ENCODE data around the gene LRPPRC.

- TF ChIP-seq POLR2A (conservative IDR thresholded peaks at IDR 0.05): no peak
- TF ChIP-seq YY1 (IDR thresholded peaks at IDR 0.05; ENCODE audit: borderline replicate concordance in 1 of 3, control insufficient read depth in 1 of 3, extremely low read depth in 1 of 3, insufficient read depth in 3 of 3, insufficient read length in 1 of 3, insufficient replicate concordance in 2 of 3, low read depth in 1 of 3, low read length in 2 of 3): no peak
- TF ChIP-seq CTCF (IDR thresholded peaks at IDR 0.05 in 2 of 3, conservative IDR thresholded peaks at IDR 0.05 in 1 of 3; ENCODE audit: insufficient read depth in 2 of 3, low read depth in 1 of 3, low read length in 3 of 3): no peak
- TF ChIP-seq GABPB2 (CRISPR knock-in tag; conservative IDR thresholded peaks at IDR 0.05): no peak
- TF ChIP-seq ZNF76 (CRISPR knock-in tag; IDR thresholded peaks at IDR 0.05; ENCODE audit: borderline replicate concordance): no peak
- TF ChIP-seq JUND (IDR thresholded peaks at IDR 0.05; ENCODE audit: borderline replicate concordance, low read depth, low read length): no peak
- no peak for TF ChIP-seq JUND (tag; IDR thresholded peaks at IDR 0.05; ENCODE audit: borderline replicate concordance, low read depth, low read length)
- no peak for TF ChIP-seq MYBL2 (IDR thresholded peaks at IDR 0.05; ENCODE audit: low read depth)
- TF ChIP-seq MYBL2 (CRISPR knock-in tag; IDR thresholded peaks at IDR 0.05; ENCODE audit: borderline replicate concordance): no peak
- TF ChIP-seq ZNF431 (CRISPR knock-in tag; IDR thresholded peaks at IDR 0.05): no peak
- no peak for TF ChIP-seq HBP1 (CRISPR knock-in tag; IDR thresholded peaks at IDR 0.05)
- no peak for TF ChIP-seq MAFF (IDR thresholded peaks at IDR 0.05; ENCODE audit: low read length)
- no peak for TF ChIP-seq AFF4 (CRISPR knock-in tag; IDR thresholded peaks at IDR 0.05)
- TF ChIP-seq, protein P1, sequence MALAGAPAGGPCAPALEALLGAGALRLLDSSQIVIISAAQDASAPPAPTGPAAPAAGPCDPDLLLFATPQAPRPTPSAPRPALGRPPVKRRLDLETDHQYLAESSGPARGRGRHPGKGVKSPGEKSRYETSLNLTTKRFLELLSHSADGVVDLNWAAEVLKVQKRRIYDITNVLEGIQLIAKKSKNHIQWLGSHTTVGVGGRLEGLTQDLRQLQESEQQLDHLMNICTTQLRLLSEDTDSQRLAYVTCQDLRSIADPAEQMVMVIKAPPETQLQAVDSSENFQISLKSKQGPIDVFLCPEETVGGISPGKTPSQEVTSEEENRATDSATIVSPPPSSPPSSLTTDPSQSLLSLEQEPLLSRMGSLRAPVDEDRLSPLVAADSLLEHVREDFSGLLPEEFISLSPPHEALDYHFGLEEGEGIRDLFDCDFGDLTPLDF (CRISPR knock-in tag; IDR thresholded peaks at IDR 0.05): no peak
Measured at GRCh38 chr2:43905871-43906270, 89.9 kb downstream of the LRPPRC start.

Data from K562 (cell line).